Caki2 (cell line): ENCODE measurements around the gene SMAD3. TPM values are rescaled to one million over a fixed set of nuclear protein-coding genes. Genes with fewer than 3 reads are reported as not detected.

Experiments used
- DNase-seq: peaks from one replicate; pipeline ENCODE4 v3.0.0-alpha.2; 2015; ENCODE audit warnings: low read depth
- in situ Hi-C: cut with HindIII; loops from 2 replicates; pipeline ENCODE4 v1.10.0; 2016; ENCODE audit warnings: low sequenced_read_pairs, low pct_unique_long_range_greater_than_20kb, mixed read lengths
- total RNA-seq: library from RNA; depleted of rRNA; stranded (reverse); fragments of >200 nt; shearing (Covaris generic); gene quantifications from 2 replicates; pipeline ENCODE4 v1.2.3, GENCODE V29; 2014; ENCODE audit warnings: low replicate concordance

Gene SMAD3
- total RNA-seq, 1 experiment from 2014 or later: 26.4 TPM

GRCh38 chr15:67102599-67102929 is 37.2 kb downstream of the SMAD3 start:
- in situ Hi-C loops: no loop called here

GRCh38 chr15:67103021-67103420 is 37.6 kb downstream of the SMAD3 start:
- in situ Hi-C loops: no loop called here

More at GRCh38 chr15:67102599-67102929, 37.2 kb downstream of the SMAD3 start:
- no peak for DNase-seq

GRCh38 chr15:67103432-67103831 is 38.0 kb downstream of the SMAD3 start:
- no peak for DNase-seq
- in situ Hi-C loops: no loop called here

More at GRCh38 chr15:67103021-67103420, 37.6 kb downstream of the SMAD3 start:
- DNase-seq: no peak

GRCh38 chr15:67103869-67104268 is 38.5 kb downstream of the SMAD3 start:
- no peak for DNase-seq
- in situ Hi-C loops: no loop called here

DNA sequence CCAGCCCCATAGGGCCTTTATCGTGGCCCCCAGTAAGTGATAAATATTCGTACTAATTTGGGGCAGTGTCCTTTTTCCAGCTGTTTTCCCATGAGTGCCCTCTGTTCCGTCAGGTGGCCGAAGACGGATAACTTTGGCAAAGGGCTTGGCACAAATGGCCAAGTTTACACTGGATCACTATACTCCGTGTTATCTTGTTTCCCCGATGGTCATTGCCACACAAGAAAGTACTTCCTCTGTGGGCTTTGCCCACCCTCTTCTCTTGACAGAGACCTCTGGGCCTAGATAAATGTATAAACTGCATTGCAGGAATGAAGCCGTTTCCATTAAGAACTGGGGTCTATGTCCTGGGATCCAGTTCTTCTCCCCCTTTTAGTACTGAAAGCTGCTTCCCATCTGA is 39.1 kb downstream of the SMAD3 start:
- DNase-seq: no peak
- in situ Hi-C loops: no loop called here

GRCh38 chr15:67105065-67105951 is 39.9 kb downstream of the SMAD3 start:
- in situ Hi-C loops: no loop called here
- DNase-seq: peak; percentile 86

DNA sequence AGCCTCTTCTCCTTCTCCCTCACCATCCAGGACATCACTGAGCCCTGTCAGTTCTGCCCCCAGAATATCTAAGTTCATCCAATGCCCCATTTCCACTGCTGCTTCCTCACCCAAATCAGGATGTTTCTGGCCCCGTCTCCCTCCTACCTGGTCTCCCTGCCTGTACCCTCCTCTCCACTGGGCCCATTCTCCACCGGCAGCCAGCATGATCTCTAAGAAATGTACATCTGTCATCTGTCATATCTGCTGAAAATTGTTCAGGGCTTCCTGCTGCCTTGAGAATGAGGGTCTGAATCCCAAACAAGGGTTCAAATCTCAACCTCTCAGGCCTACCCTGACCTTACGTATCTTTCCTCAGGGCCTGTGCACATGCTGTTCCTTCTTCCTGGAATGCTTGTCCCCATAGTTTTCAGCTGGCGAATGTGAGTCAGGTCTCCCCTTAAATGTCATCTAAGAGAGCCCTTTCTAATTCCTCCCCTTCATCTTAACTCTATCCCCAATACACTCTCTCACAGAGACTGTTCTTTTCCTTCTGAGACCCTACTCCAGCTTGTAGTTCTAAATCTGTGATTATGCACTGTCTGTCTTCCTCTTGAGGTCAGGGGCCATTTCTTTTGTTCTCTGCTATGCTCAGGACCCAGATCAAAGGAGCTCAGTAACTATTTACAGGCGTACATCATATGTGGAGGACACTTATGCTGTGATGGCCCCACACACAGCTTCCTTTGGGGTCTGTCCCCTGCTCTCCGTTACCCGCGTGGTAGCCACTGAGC is 40.8 kb downstream of the SMAD3 start:
- no peak for DNase-seq
- in situ Hi-C loops: no loop called here

GRCh38 chr15:67106764-67107013 is 41.3 kb downstream of the SMAD3 start:
- no peak for DNase-seq
- in situ Hi-C loops: no loop called here

GRCh38 chr15:67107014-67107812 is 41.8 kb downstream of the SMAD3 start:
- in situ Hi-C loops: no loop called here
- peak; percentile 99 for DNase-seq

- peak; percentile 28 for DNase-seq
- in situ Hi-C loops: no loop called here
Measured at GRCh38 chr15:67108122-67108961, 42.9 kb downstream of the SMAD3 start.

GRCh38 chr15:67109141-67110034 is 44.0 kb downstream of the SMAD3 start:
- DNase-seq: peak; percentile 100
- in situ Hi-C loops: no loop called here

- in situ Hi-C loops: no loop called here
- DNase-seq: peak; percentile 88
Measured at GRCh38 chr15:67110361-67110781, 45.0 kb downstream of the SMAD3 start.

DNA sequence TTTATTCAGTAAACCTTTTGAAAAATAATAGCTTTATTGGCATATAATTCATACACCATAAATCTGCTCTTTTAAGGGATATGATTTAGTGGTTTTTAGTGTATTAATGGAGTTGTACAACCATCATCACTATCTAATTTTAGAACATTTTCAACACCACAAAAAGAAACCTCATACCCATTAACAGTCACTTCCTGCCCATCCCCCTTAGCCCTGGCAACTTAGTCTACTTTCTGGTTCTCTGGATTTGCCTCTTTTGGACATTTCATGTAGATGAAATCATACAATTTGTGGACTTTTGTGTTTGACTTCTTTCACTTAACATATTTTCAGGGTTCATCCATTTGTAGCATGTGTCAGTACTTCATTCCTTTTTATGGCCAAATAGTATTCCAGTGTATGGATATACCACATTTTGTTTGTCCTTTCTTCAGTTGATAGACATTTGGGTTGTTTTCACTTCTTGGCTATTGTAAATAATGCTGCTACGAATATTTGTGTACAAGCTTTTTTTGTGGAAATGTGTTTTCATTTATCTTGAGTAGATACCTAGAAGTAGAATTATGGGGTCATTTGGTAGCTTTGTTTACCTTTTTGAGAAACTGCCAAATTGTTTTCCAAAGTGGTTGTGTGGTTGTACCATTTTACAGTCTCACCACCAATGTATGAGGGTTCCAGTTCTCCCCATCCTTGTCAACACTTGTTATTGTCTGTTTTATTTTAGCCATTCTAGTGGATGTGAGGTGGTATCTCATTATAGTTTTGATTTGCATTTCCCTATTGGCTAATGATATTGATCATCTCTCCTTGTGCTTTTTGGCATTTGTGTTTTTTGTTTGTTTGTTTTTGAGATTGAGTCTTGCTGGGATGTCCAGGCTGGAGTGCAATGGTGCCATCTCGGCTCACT is 45.8 kb downstream of the SMAD3 start:
- DNase-seq: peak; percentile 47
- in situ Hi-C loops: no loop called here

DNA sequence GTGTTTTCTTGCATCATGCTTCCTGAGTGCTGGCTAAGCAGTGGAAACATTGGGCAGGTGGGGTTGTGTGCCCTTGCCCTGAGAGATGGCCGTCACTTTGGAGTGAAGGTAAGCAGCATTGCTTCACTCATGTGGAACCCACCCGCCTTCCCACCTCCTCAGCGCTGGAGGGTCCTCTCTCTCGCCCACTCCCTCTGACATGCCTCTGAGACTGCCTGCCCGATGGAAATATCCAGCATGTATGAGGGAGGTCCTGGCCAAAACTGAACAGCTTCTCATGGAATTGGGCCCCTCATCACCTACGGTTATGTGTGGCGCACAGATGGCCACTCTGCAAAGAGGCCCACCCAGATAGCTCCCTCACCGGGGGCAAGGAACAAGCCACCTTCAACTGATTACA is 48.6 kb downstream of the SMAD3 start:
- in situ Hi-C loops: no loop called here
- DNase-seq: no peak

DNA sequence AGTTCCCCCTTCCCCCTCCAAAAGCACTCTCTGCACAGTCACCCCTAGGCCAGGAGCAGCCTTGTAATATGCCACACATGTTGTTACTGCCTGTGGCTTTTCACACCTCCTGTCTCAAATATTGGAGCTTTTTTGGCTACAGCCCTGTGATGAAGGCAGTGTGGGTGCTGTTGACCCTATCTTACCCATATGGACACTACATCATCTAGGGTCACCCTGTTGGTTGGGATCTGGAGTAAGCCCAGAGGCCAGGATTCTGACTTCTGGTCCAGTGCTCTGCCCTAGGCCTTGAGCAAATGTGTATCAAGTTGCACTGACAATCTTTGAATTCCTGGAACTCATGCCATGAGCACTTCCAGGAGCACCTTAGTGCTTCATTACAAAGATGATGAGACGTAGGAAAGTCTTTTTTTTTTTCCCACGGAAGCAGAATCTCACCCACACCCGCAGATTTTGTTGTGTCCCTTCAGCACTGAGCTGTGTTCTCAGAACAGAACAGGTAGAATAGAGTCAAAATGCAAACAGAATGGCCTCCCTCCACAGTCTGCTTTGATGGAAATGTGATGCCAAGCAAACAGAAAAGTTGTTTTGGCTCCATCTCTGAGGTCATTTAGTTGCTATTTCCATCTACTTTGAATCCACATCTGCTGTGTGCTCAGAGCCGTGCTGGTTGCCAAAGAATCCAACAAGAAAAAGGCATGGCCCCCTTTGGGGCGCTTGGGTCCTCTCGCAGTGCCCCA is 49.6 kb downstream of the SMAD3 start:
- in situ Hi-C loops: no loop called here
- no peak for DNase-seq

GRCh38 chr15:67115586-67115969 is 50.2 kb downstream of the SMAD3 start:
- DNase-seq: no peak
- in situ Hi-C loops: no loop called here
